ENCODE measurements around the gene SPESP1.

SPESP1 gene

DNA sequence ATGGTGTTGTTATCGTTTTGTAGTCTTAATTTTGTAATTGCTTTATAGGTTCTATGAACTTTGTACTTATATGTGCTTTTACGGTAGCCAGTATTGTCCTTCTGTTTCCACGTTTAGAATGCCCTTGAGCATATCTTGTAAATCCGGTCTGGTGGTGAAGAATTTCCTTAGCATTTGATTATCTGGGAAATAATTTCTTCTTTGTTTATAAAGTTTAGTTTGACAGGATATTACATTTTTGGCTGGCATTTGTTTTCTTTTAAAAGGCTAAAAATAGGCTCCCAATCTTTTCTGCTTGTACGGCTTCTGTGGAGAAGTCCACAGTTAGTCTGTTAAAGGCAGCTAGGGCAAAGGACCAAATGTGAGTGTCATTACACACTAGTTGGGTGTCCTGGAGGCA, 36.7 kb downstream of the SPESP1 start:
- no peak overlapping the region for H3K9ac ChIP-seq (ENCODE audit: low read length)
- no peak overlapping the region for H4K8ac ChIP-seq (ENCODE audit: low read depth, low read length)
- no peaks in the 10 kb centered on the region for H3K27me3 ChIP-seq (ENCODE audit: insufficient read depth, low read length)
- H2BK5ac ChIP-seq (ENCODE audit: low read depth, low read length, poor library complexity): no peak overlapping the region
- H3K9me3 ChIP-seq (ENCODE audit: insufficient read depth, low read depth, low read length): no peaks in the 10 kb centered on the region
- no CpG with 5 or more reads among the region's 5 CpGs for WGBS (ENCODE audit: extremely low coverage, insufficient coverage, insufficient read length)
- DNase-seq: no peak
- H2AK5ac ChIP-seq (ENCODE audit: low read length): no peak overlapping the region
- H2BK120ac ChIP-seq (ENCODE audit: insufficient read depth, low read length, poor library complexity): no peak overlapping the region
- H4K12ac ChIP-seq (ENCODE audit: low read depth, low read length): no peak overlapping the region
- no peak overlapping the region for H2AFZ ChIP-seq (ENCODE audit: insufficient read depth, low read length, poor library complexity)
- no peak overlapping the region for H3K18ac ChIP-seq (ENCODE audit: low read length)
- H3K4me2 ChIP-seq (ENCODE audit: low read length): no peak overlapping the region
- no peak overlapping the region for H2BK12ac ChIP-seq (ENCODE audit: low read length)
- no peaks in the 10 kb centered on the region for H3K36me3 ChIP-seq (ENCODE audit: control insufficient read depth in 1 of 2, insufficient read depth in 2 of 2, low read length in 2 of 2)
- no peak overlapping the region for H3K23ac ChIP-seq (ENCODE audit: low read length)
- H3K14ac ChIP-seq (ENCODE audit: low read length): no peak overlapping the region
- H3K4ac ChIP-seq (ENCODE audit: low read depth, low read length): no peak overlapping the region
- no peak overlapping the region for H4K91ac ChIP-seq (ENCODE audit: low read depth, low read length)
- H3K4me1 ChIP-seq (ENCODE audit: control insufficient read depth in 1 of 2, insufficient read depth in 2 of 2, low read length in 2 of 2): no peaks in the 10 kb centered on the region
- no peak overlapping the region for H3K27ac ChIP-seq (ENCODE audit: low read depth, low read length)
- H3K4me3 ChIP-seq (ENCODE audit: low read depth, low read length): no peak overlapping the region
- no peaks in the 10 kb centered on the region for H3K79me2 ChIP-seq (ENCODE audit: control insufficient read depth, insufficient read depth, low read length, poor library complexity)
- H3K79me1 ChIP-seq (ENCODE audit: low read length): no peaks in the 10 kb centered on the region

DNA sequence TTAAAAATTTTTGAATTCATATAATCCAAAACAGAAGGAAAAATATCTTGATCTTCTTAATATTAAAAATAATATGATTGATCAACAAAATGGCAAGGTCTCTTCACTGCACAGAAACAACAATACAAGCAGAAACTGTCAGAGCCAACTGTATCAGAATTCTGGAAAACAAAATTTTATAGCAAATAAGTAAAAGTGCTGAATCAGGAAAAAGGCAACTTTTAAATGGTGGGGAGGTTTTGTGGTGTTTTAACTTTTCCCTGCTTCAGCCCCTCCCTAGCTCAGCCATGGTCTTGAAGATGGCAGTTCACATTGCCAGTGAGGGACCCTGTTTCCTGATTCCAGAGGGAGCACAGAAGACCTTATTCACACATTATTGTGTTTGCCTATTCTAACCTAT, 37.6 kb downstream of the SPESP1 start:
- Histone ChIP-seq H2BK12ac (ENCODE audit: low read length) (no peak overlapping the region), H3K23ac (ENCODE audit: low read length) (no peak overlapping the region), H2BK120ac (ENCODE audit: insufficient read depth, low read length, poor library complexity) (no peak overlapping the region), H3K79me2 (ENCODE audit: control insufficient read depth, insufficient read depth, low read length, poor library complexity) (no peaks in the 10 kb centered on the region), H2BK5ac (ENCODE audit: low read depth, low read length, poor library complexity) (no peak overlapping the region), H3K27ac (ENCODE audit: low read depth, low read length) (no peak overlapping the region), H3K36me3 (ENCODE audit: control insufficient read depth in 1 of 2, insufficient read depth in 2 of 2, low read length in 2 of 2) (no peaks in the 10 kb centered on the region), H3K9ac (ENCODE audit: low read length) (no peak overlapping the region), H2AFZ (ENCODE audit: insufficient read depth, low read length, poor library complexity) (no peak overlapping the region), H4K8ac (ENCODE audit: low read depth, low read length) (no peak overlapping the region), H3K4me2 (ENCODE audit: low read length) (no peak overlapping the region), H3K4me3 (ENCODE audit: low read depth, low read length) (no peak overlapping the region), H3K18ac (ENCODE audit: low read length) (no peak overlapping the region), H3K9me3 (ENCODE audit: insufficient read depth, low read depth, low read length) (no peaks in the 10 kb centered on the region), H2AK5ac (ENCODE audit: low read length) (no peak overlapping the region), H3K4ac (ENCODE audit: low read depth, low read length) (no peak overlapping the region), H3K14ac (ENCODE audit: low read length) (no peak overlapping the region), H3K27me3 (ENCODE audit: insufficient read depth, low read length) (no peaks in the 10 kb centered on the region), H3K79me1 (ENCODE audit: low read length) (no peaks in the 10 kb centered on the region), H3K4me1 (ENCODE audit: control insufficient read depth in 1 of 2, insufficient read depth in 2 of 2, low read length in 2 of 2) (no peaks in the 10 kb centered on the region), H4K91ac (ENCODE audit: low read depth, low read length) (no peak overlapping the region), H4K12ac (ENCODE audit: low read depth, low read length) (no peak overlapping the region)
- DNase-seq: no peak

DNA sequence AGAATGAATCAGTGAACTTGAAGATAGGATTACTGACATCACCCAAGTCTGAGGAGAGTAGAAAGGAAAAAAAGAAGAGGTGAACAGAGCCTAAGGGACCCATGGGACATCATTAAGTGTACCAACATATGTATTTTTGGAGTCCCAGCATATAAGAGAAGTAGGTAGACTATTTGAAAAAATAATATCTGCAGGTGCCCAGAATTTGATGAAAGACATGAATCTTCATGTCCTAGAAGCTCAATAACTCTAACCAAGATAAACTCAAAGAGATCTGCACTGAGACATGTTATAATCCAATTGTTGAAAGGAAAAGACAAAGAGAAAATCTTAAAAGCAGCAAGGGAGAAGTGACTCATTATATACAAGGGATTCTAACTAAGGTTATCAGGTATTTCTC, 39.0 kb downstream of the SPESP1 start:
- Histone ChIP-seq H3K4me3 (ENCODE audit: low read depth, low read length) (no peak overlapping the region), H4K12ac (ENCODE audit: low read depth, low read length) (no peak overlapping the region), H3K27ac (ENCODE audit: low read depth, low read length) (no peak overlapping the region), H3K4me1 (ENCODE audit: control insufficient read depth in 1 of 2, insufficient read depth in 2 of 2, low read length in 2 of 2) (no peaks in the 10 kb centered on the region), H2BK12ac (ENCODE audit: low read length) (no peak overlapping the region), H2BK5ac (ENCODE audit: low read depth, low read length, poor library complexity) (no peak overlapping the region), H4K91ac (ENCODE audit: low read depth, low read length) (no peak overlapping the region), H3K4ac (ENCODE audit: low read depth, low read length) (no peak overlapping the region), H3K14ac (ENCODE audit: low read length) (no peak overlapping the region), H3K4me2 (ENCODE audit: low read length) (no peak overlapping the region), H2AFZ (ENCODE audit: insufficient read depth, low read length, poor library complexity) (no peak overlapping the region), H2BK120ac (ENCODE audit: insufficient read depth, low read length, poor library complexity) (no peak overlapping the region), H2AK5ac (ENCODE audit: low read length) (no peak overlapping the region), H3K79me2 (ENCODE audit: control insufficient read depth, insufficient read depth, low read length, poor library complexity) (no peaks in the 10 kb centered on the region), H3K9me3 (ENCODE audit: insufficient read depth, low read depth, low read length) (no peaks in the 10 kb centered on the region), H3K79me1 (ENCODE audit: low read length) (no peaks in the 10 kb centered on the region), H3K18ac (ENCODE audit: low read length) (no peak overlapping the region), H3K9ac (ENCODE audit: low read length) (no peak overlapping the region), H4K8ac (ENCODE audit: low read depth, low read length) (no peak overlapping the region), H3K23ac (ENCODE audit: low read length) (no peak overlapping the region), H3K36me3 (ENCODE audit: control insufficient read depth in 1 of 2, insufficient read depth in 2 of 2, low read length in 2 of 2) (no peaks in the 10 kb centered on the region), H3K27me3 (ENCODE audit: insufficient read depth, low read length) (no peaks in the 10 kb centered on the region)
- DNase-seq: no peak

DNA sequence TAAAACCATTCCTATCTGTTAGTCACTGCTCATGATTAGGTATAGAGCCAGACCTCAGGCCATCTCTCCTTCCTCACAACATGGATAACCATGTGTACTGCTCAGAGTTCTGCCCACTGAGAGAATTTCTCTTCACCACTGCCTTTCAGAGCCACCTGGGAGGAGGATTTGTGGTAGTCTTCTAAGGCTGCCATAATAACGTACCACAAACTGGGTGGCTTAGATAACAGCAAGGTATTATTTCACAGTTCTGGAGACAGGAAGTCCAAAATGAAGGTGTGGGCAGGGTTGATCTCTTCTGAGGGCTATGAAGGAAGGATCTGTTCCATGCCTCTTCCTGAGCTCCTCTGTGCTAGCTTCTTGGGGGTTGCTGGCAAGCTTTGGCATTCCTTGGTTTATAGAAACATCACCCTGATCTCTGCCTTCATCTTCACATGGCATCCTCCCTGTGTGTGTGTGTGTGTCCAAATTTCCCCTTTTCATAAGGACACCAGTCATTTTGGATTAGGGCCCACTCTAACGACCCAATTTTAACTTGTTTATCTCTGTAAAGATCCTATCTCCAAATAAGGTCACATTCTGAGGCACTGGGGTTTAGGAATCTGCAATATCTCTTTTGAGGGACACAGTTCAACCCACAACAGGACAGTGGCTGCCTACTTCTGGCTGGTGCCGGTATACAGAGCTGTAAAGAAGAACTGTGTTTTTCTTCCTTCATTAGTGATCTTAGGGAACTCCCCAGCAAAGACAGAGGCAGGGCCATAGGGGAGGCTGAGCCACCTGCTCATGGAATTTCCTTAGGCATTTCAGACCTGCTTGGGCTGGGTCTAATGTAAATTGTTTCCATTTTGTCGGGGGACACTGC, 42.1 kb downstream of the SPESP1 start:
- Histone ChIP-seq H3K27me3 (ENCODE audit: insufficient read depth, low read length) (no peaks in the 10 kb centered on the region), H2AFZ (ENCODE audit: insufficient read depth, low read length, poor library complexity) (no peak overlapping the region), H3K4me1 (ENCODE audit: control insufficient read depth in 1 of 2, insufficient read depth in 2 of 2, low read length in 2 of 2) (no peaks in the 10 kb centered on the region), H2BK120ac (ENCODE audit: insufficient read depth, low read length, poor library complexity) (no peak overlapping the region), H3K23ac (ENCODE audit: low read length) (no peak overlapping the region), H3K18ac (ENCODE audit: low read length) (no peak overlapping the region), H3K9me3 (ENCODE audit: insufficient read depth, low read depth, low read length) (peaks cover 9% of the 10 kb centered on the region), H2BK5ac (ENCODE audit: low read depth, low read length, poor library complexity) (no peak overlapping the region), H3K9ac (ENCODE audit: low read length) (no peak overlapping the region), H3K4me3 (ENCODE audit: low read depth, low read length) (no peak overlapping the region), H2AK5ac (ENCODE audit: low read length) (no peak overlapping the region), H4K12ac (ENCODE audit: low read depth, low read length) (no peak overlapping the region), H3K14ac (ENCODE audit: low read length) (no peak overlapping the region), H2BK12ac (ENCODE audit: low read length) (no peak overlapping the region), H4K91ac (ENCODE audit: low read depth, low read length) (no peak overlapping the region), H3K4me2 (ENCODE audit: low read length) (no peak overlapping the region), H3K36me3 (ENCODE audit: control insufficient read depth in 1 of 2, insufficient read depth in 2 of 2, low read length in 2 of 2) (no peaks in the 10 kb centered on the region), H3K27ac (ENCODE audit: low read depth, low read length) (no peak overlapping the region), H3K79me1 (ENCODE audit: low read length) (no peaks in the 10 kb centered on the region), H3K4ac (ENCODE audit: low read depth, low read length) (no peak overlapping the region), H4K8ac (ENCODE audit: low read depth, low read length) (no peak overlapping the region), H3K79me2 (ENCODE audit: control insufficient read depth, insufficient read depth, low read length, poor library complexity) (no peaks in the 10 kb centered on the region)
- no peak for DNase-seq
- WGBS (ENCODE audit: extremely low coverage, insufficient coverage, insufficient read length): no CpG with 5 or more reads among the region's 4 CpGs
